Nephron (organoid): ENCODE results near the gene GJC2.
A peak's percentile ranks its signal among the peaks of the same experiment; 100 is the strongest.

Experiments
- H3K27ac Mint-ChIP-seq, 3 experiments: 2 replicates each; pipeline ENCODE4 v1.8.0; 2020; ENCODE audit warnings: mixed read lengths in 3 of 3, mild to moderate bottlenecking in 2 of 3, moderate library complexity in 1 of 3
- H3K27me3 Mint-ChIP-seq: 2 replicates; pipeline ENCODE4 v1.8.0; 2021; ENCODE audit warnings: low read depth, mild to moderate bottlenecking, moderate library complexity, mixed read lengths
- H3K36me3 Mint-ChIP-seq: 2 replicates; pipeline ENCODE4 v1.8.0; 2020; ENCODE audit warnings: low read depth, mixed read lengths
- H3K4me1 Mint-ChIP-seq: 2 replicates; pipeline ENCODE4 v1.8.0; 2020; ENCODE audit warnings: mixed read lengths
- H3K4me3 Mint-ChIP-seq, 3 experiments: 2 replicates each; pipeline ENCODE4 v1.8.0; 2020; ENCODE audit warnings: mild to moderate bottlenecking in 3 of 3, mixed read lengths in 3 of 3, moderate library complexity in 2 of 3
- H3K9me3 Mint-ChIP-seq: 2 replicates; pipeline ENCODE4 v1.8.0; 2020; ENCODE audit warnings: mixed read lengths
- CTCF ChIP-seq, 3 experiments: fragments of 200-600 bp; sonication (generic); IDR thresholded peaks; one replicate each; pipeline ENCODE4 v1.5.0; 2021; ENCODE audit warnings: antibody characterized with exemption in 3 of 3; ENCODE audit not compliant: unreplicated experiment in 3 of 3

The GJC2 gene

GRCh38 chr1:228145463-228146416, 4.0 kb upstream of the GJC2 start:
- H3K4me3 Mint-ChIP-seq = peak overlapping the region in 1 of 3 experiments; percentile 46
- no peaks in the 10 kb centered on the region for H3K36me3 Mint-ChIP-seq
- H3K27ac Mint-ChIP-seq = no peak overlapping the region
- H3K4me1 Mint-ChIP-seq = peaks cover 24% of the 10 kb centered on the region
- no peaks in the 10 kb centered on the region for H3K9me3 Mint-ChIP-seq
- TF ChIP-seq CTCF (IDR thresholded peaks at IDR 0.05; ENCODE audit: unreplicated experiment in 3 of 3) = no peak
- H3K27me3 Mint-ChIP-seq = no peaks in the 10 kb centered on the region

GRCh38 chr1:228146417-228147150, 3.1 kb upstream of the GJC2 start:
- no peak overlapping the region for H3K27ac Mint-ChIP-seq
- no peaks in the 10 kb centered on the region for H3K9me3 Mint-ChIP-seq
- H3K4me3 Mint-ChIP-seq = no peak overlapping the region
- no peaks in the 10 kb centered on the region for H3K27me3 Mint-ChIP-seq
- no peaks in the 10 kb centered on the region for H3K36me3 Mint-ChIP-seq
- peaks cover 17% of the 10 kb centered on the region for H3K4me1 Mint-ChIP-seq
- TF ChIP-seq CTCF (IDR thresholded peaks at IDR 0.05; ENCODE audit: unreplicated experiment in 3 of 3) = no peak

GRCh38 chr1:228147151-228147693, 2.5 kb upstream of the GJC2 start:
- H3K27ac Mint-ChIP-seq = no peak overlapping the region
- no peak overlapping the region for H3K4me3 Mint-ChIP-seq
- no peak for TF ChIP-seq CTCF (IDR thresholded peaks at IDR 0.05; ENCODE audit: unreplicated experiment in 3 of 3)
- H3K4me1 Mint-ChIP-seq = peaks cover 16% of the 10 kb centered on the region
- H3K36me3 Mint-ChIP-seq = no peaks in the 10 kb centered on the region
- H3K9me3 Mint-ChIP-seq = no peaks in the 10 kb centered on the region
- H3K27me3 Mint-ChIP-seq = no peaks in the 10 kb centered on the region

GRCh38 chr1:228147768-228148167, 2.0 kb upstream of the GJC2 start:
- Mint-ChIP-seq H3K9me3 (no peaks in the 10 kb centered on the region), H3K27ac (no peak overlapping the region), H3K4me3 (no peak overlapping the region), H3K36me3 (no peaks in the 10 kb centered on the region), H3K27me3 (no peaks in the 10 kb centered on the region), H3K4me1 (peaks cover 13% of the 10 kb centered on the region)
- TF ChIP-seq CTCF (IDR thresholded peaks at IDR 0.05; ENCODE audit: unreplicated experiment in 3 of 3) = no peak

- no peaks in the 10 kb centered on the region for H3K9me3 Mint-ChIP-seq
- H3K4me1 Mint-ChIP-seq = peaks cover 8% of the 10 kb centered on the region
- H3K27ac Mint-ChIP-seq = no peak overlapping the region
- H3K4me3 Mint-ChIP-seq = no peak overlapping the region
- TF ChIP-seq CTCF (IDR thresholded peaks at IDR 0.05; ENCODE audit: unreplicated experiment in 3 of 3) = no peak
- H3K36me3 Mint-ChIP-seq = no peaks in the 10 kb centered on the region
- no peaks in the 10 kb centered on the region for H3K27me3 Mint-ChIP-seq
These were observed 1.4 kb upstream of the GJC2 start for GRCh38 chr1:228148196-228148861.
